Subcutaneous adipose tissue (tissue), 4 donors: ENCODE measurements around the gene KIF1A. TPM values are rescaled to one million over a fixed set of nuclear protein-coding genes. Genes with fewer than 3 reads are reported as not detected.

ENCODE experiments used
- total RNA-seq, 4 donors: library from RNA; depleted of rRNA; stranded (reverse); fragments of >200 nt; gene quantifications; one replicate each; pipeline ENCODE4 v1.1.0, GENCODE V29; 2016
- TF ChIP-seq, protein P1 (sequence below): fragments of 450-650 bp; IDR thresholded peaks from one replicate; pipeline ENCODE4 v1.5.1; 2016; ENCODE audit warnings: low read depth, mild to moderate bottlenecking, control low read depth, antibody characterized with exemption, moderate library complexity

The KIF1A gene
- total RNA-seq, 4 donors from 2014 or later = not detected

DNA sequence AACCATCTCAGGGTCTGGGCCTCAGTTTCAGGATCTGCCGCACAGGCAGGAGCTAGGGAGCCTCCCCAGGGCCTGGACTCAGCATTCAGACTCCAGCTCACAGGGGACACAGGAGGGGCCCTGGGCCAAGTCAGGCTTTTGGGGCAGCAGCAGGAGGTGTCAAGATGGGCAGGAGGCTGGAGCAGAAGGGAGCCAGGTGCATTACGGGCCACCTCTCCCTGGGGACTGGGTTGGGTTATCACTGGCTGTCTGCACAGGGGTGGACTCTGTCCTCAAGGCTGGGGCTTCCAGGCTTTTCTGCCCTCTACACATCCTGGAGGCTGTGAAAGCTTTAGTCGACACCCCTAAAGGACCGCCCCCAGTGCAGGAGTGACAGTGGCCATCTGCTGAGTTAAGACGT is 108.3 kb downstream of the KIF1A start:
- TF ChIP-seq, protein P1, sequence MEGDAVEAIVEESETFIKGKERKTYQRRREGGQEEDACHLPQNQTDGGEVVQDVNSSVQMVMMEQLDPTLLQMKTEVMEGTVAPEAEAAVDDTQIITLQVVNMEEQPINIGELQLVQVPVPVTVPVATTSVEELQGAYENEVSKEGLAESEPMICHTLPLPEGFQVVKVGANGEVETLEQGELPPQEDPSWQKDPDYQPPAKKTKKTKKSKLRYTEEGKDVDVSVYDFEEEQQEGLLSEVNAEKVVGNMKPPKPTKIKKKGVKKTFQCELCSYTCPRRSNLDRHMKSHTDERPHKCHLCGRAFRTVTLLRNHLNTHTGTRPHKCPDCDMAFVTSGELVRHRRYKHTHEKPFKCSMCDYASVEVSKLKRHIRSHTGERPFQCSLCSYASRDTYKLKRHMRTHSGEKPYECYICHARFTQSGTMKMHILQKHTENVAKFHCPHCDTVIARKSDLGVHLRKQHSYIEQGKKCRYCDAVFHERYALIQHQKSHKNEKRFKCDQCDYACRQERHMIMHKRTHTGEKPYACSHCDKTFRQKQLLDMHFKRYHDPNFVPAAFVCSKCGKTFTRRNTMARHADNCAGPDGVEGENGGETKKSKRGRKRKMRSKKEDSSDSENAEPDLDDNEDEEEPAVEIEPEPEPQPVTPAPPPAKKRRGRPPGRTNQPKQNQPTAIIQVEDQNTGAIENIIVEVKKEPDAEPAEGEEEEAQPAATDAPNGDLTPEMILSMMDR = no peak

GRCh38 chr2:240711296-240711695 is 108.7 kb downstream of the KIF1A start:
- TF ChIP-seq, protein P1 = no peak

- TF ChIP-seq, protein P1 = no peak
Observed at GRCh38 chr2:240708457-240708856, 111.6 kb downstream of the KIF1A start.

- TF ChIP-seq, protein P1 = no peak
Observed at GRCh38 chr2:240707821-240708220, 112.2 kb downstream of the KIF1A start.

GRCh38 chr2:240707043-240707756 is 112.8 kb downstream of the KIF1A start:
- TF ChIP-seq, protein P1 = no peak

- TF ChIP-seq, protein P1 = no peak
Observed at GRCh38 chr2:240705204-240705791, 114.7 kb downstream of the KIF1A start.

GRCh38 chr2:240704651-240705050 is 115.4 kb downstream of the KIF1A start:
- TF ChIP-seq, protein P1 = no peak
